Measurements from ENCODE around the gene KRT24.

GRCh38 chr17:40734018-40734417 lies 30.5 kb upstream of the KRT24 start:
- TF ChIP-seq CTCF (conservative IDR thresholded peaks at IDR 0.05 in 1 of 2, IDR thresholded peaks at IDR 0.05 in 1 of 2; ENCODE audit: low read depth in 1 of 2, low read length in 2 of 2) (no peak), EZH2 (IDR thresholded peaks at IDR 0.05; ENCODE audit: low read length, missing control alignments) (no peak)

Measured in fibroblast of lung (primary cell).